ENCODE data around the gene F5.

F5 gene

GRCh38 chr1:169586395-169587255 is at the start of gene F5:
Gene F5, minus strand, starts transcription at chr1:169586481. Its CDS starts 95 bp downstream, at chr1:169586386.
- Histone ChIP-seq H3K27me3 (replicated peaks; ENCODE audit: control insufficient read depth, insufficient read depth, low read length) (no peaks in the 10 kb centered on the region), H3K36me3 (ENCODE audit: control insufficient read depth, insufficient read depth, low read length) (no peaks in the 10 kb centered on the region), H3K4me3 (replicated peaks; ENCODE audit: low read depth, low read length) (peak within 1 kb of the TSS; percentile 61)
- peak; percentile 77 for TF ChIP-seq CTCF (IDR thresholded peaks at IDR 0.05; ENCODE audit: insufficient read depth, low read length, poor library complexity, severe bottlenecking)
- peak; percentile 54 for DNase-seq (ENCODE audit: extremely low read depth, insufficient read length)

GRCh38 chr1:169634877-169635276 is 48.6 kb upstream of the F5 start:
- no peak for TF ChIP-seq CTCF (IDR thresholded peaks at IDR 0.05; ENCODE audit: insufficient read depth, low read length, poor library complexity, severe bottlenecking)
- no peak for DNase-seq (ENCODE audit: extremely low read depth, insufficient read length)
- H3K27me3 ChIP-seq (replicated peaks; ENCODE audit: control insufficient read depth, insufficient read depth, low read length): no peaks in the 10 kb centered on the region
- no peak overlapping the region for H3K4me3 ChIP-seq (replicated peaks; ENCODE audit: low read depth, low read length)
- H3K36me3 ChIP-seq (ENCODE audit: control insufficient read depth, insufficient read depth, low read length): no peaks in the 10 kb centered on the region

DNA sequence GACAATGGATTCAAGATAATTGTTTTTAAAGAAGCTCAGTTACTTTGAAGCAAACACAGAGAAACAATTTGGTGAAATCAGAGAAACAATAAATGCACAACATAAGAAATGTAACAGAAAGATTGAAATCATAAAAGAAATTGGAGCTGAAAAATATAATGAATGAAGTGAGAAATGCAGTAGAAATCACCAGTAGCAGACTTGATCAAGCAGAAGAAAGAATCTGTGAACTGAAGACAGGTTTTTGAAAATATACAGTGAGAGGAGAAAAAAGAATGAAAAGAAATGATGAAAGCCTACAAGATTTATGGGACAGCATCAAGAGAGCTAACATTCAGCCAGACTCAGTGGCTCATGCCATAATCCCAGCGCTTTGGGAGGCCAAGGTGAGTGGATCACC is 47.9 kb upstream of the F5 start:
- Histone ChIP-seq H3K36me3 (ENCODE audit: control insufficient read depth, insufficient read depth, low read length) (no peaks in the 10 kb centered on the region), H3K27me3 (replicated peaks; ENCODE audit: control insufficient read depth, insufficient read depth, low read length) (no peaks in the 10 kb centered on the region), H3K4me3 (replicated peaks; ENCODE audit: low read depth, low read length) (no peak overlapping the region)
- no peak for DNase-seq (ENCODE audit: extremely low read depth, insufficient read length)
- no peak for TF ChIP-seq CTCF (IDR thresholded peaks at IDR 0.05; ENCODE audit: insufficient read depth, low read length, poor library complexity, severe bottlenecking)

DNA sequence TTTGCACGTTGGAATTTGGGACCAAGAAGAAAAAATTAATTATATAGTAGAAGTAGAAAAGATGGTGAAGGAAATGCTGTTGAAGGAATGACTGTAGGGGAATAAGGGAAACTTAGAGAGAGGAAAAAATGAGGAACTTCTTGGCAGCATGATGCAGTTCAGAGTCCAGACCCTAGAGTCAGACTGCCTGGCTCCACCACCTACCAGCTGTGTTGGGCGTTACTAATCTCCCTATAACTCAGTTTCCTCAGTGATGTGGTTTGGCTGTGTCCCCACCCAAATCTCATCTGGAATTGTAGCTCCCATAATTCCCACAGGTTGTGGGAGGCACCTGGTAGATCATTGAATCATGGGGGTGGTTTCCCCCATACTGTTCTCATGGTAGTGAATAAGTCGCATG is 45.0 kb upstream of the F5 start:
- Histone ChIP-seq H3K4me3 (replicated peaks; ENCODE audit: low read depth, low read length) (no peak overlapping the region), H3K36me3 (ENCODE audit: control insufficient read depth, insufficient read depth, low read length) (no peaks in the 10 kb centered on the region), H3K27me3 (replicated peaks; ENCODE audit: control insufficient read depth, insufficient read depth, low read length) (no peaks in the 10 kb centered on the region)
- no peak for TF ChIP-seq CTCF (IDR thresholded peaks at IDR 0.05; ENCODE audit: insufficient read depth, low read length, poor library complexity, severe bottlenecking)
- DNase-seq (ENCODE audit: extremely low read depth, insufficient read length): no peak

GRCh38 chr1:169630006-169630405 is 43.7 kb upstream of the F5 start, which contains the start of gene SELP:
Gene SELP, minus strand, starts transcription at chr1:169630124. Its CDS starts 50 bp downstream, at chr1:169630074.
- no peaks in the 10 kb centered on the region for H3K36me3 ChIP-seq (ENCODE audit: control insufficient read depth, insufficient read depth, low read length)

More at GRCh38 chr1:169630006-169630405, 43.7 kb upstream of the F5 start, which contains the start of gene SELP:
- Histone ChIP-seq H3K4me3 (replicated peaks; ENCODE audit: low read depth, low read length) (no peak within 1 kb of the TSS), H3K27me3 (replicated peaks; ENCODE audit: control insufficient read depth, insufficient read depth, low read length) (no peaks in the 10 kb centered on the region)
- DNase-seq (ENCODE audit: extremely low read depth, insufficient read length): no peak
- TF ChIP-seq CTCF (IDR thresholded peaks at IDR 0.05; ENCODE audit: insufficient read depth, low read length, poor library complexity, severe bottlenecking): no peak
